Transverse colon (tissue), 4 donors: ENCODE measurements around the gene P3H4. TPM values are rescaled to one million over a fixed set of nuclear protein-coding genes. Genes with fewer than 3 reads are reported as not detected.
"Not testable (repeated sequence)": the region's sequence is repeated elsewhere in the genome, so short reads cannot be mapped to it uniquely, and the experiment has no call there.

Experiments
- DNase-seq: peaks from one replicate; pipeline ENCODE4 v3.0.0-alpha.2; 2019
- H3K27ac ChIP-seq, 4 donors: fragments of 200-600 bp; sonication (generic); 2 replicates each; pipeline ENCODE4 v1.5.1; 2016 to 2018; ENCODE audit warnings: inconsistent platforms in 4 of 4
- H3K27me3 ChIP-seq: fragments of 200-600 bp; sonication (generic); 2 replicates; pipeline ENCODE4 v1.5.1; 2017; ENCODE audit warnings: inconsistent platforms
- H3K36me3 ChIP-seq, 4 donors: fragments of 200-600 bp; sonication (generic); 2 replicates each; pipeline ENCODE4 v1.5.1; 2017 to 2019; ENCODE audit warnings: inconsistent platforms in 4 of 4
- H3K4me1 ChIP-seq, 4 donors: fragments of 200-600 bp; sonication (generic); 2 replicates each; pipeline ENCODE4 v1.5.1; 2017 to 2020; ENCODE audit warnings: inconsistent platforms in 4 of 4
- H3K4me3 ChIP-seq, 4 donors: fragments of 200-600 bp; sonication (generic); 1 replicate in 1 of 4; 2 replicates in 3 of 4; pipeline versions ENCODE4 v1.5.1 to v1.6.1; 2017 to 2019; ENCODE audit warnings: inconsistent platforms in 4 of 4
- H3K9me3 ChIP-seq, 2 donors: fragments of 200-600 bp; sonication (generic); 2 replicates each; pipeline ENCODE4 v1.5.1; 2017 to 2019; ENCODE audit warnings: inconsistent platforms in 2 of 2
- CTCF ChIP-seq, 5 experiments: fragments of 200-600 bp in 3 of 5; fragments of 450-650 bp in 2 of 5; sonication (generic) in 3 of 5; IDR thresholded peaks; 1 replicate in 2 of 5; 2 replicates in 3 of 5; pipeline ENCODE4 v1.5.1; 2016 to 2017; ENCODE audit warnings: antibody characterized with exemption in 5 of 5, inconsistent platforms in 3 of 5, mild to moderate bottlenecking in 2 of 5, moderate library complexity in 1 of 5
- EP300 ChIP-seq: sonication (generic); formaldehyde crosslinking; IDR thresholded peaks from one replicate; pipeline ENCODE4 v1.6.1; 2017; ENCODE audit warnings: antibody characterized with exemption, low read depth
- POLR2A ChIP-seq: fragments of 450-650 bp; IDR thresholded peaks from one replicate; pipeline ENCODE4 v1.6.1; 2016; ENCODE audit warnings: antibody characterized with exemption, mild to moderate bottlenecking, moderate library complexity
- POLR2AphosphoS5 ChIP-seq, 3 donors: sonication (generic); formaldehyde crosslinking; IDR thresholded peaks; one replicate each; pipeline ENCODE4 v1.6.1; 2016; ENCODE audit warnings: antibody characterized with exemption in 3 of 3
- WGBS, 2 donors: methylation state at CpG; one replicate each; pipeline ENCODE4 v1.1.5; 2018; ENCODE audit warnings: low coverage in 1 of 2; 5-methylcytosine and 5-hydroxymethylcytosine counted together
- in situ Hi-C, 4 donors: fragments of 200-750 bp; cut with MboI; loops; one replicate each; pipeline versions ENCODE4 v1.15.0 to v1.15.1; 2017; ENCODE audit warnings: low sequenced_read_pairs in 3 of 4, low pct_ligation_motif_present in 1 of 4, low pct_unique_long_range_greater_than_20kb in 1 of 4
- intact Hi-C: fragments of 100-400 bp; cut with DNase I; formaldehyde crosslinking; loops from one replicate; pipeline ENCODE4 v1.15.1; 2023; ENCODE audit warnings: low total_unique reads
- total RNA-seq, 4 donors: library from RNA; depleted of rRNA; stranded (reverse); fragments of >200 nt; gene quantifications; one replicate each; pipeline ENCODE4 v1.1.0, GENCODE V29; 2016

P3H4 gene
- 10 to 100 TPM; 18.7 to 39.6 (median 22.5) TPM for total RNA-seq

- peak; percentile 15 for TF ChIP-seq POLR2A
- no peak for TF ChIP-seq EP300
- TF ChIP-seq POLR2AphosphoS5 (IDR thresholded peaks at IDR 0.05): peak in 1 of 3 donors; percentile 8
- TF ChIP-seq CTCF (IDR thresholded peaks at IDR 0.05): peak; percentile 47 to 81 (median 61)
- peak within 1 kb of the TSS; percentile 38 to 86 (median 64) for H3K4me3 ChIP-seq
- in situ Hi-C loops (no loop called here), intact Hi-C loops (no loop called here)
- no peaks in the 10 kb centered on the region for H3K9me3 ChIP-seq
- no peaks in the 10 kb centered on the region for H3K36me3 ChIP-seq
- WGBS, 2 donors: 2% methylated on average over 42 of the region's 96 CpGs; no CpG with 5 or more reads in 1 of the 2 donors
- H3K27ac ChIP-seq: peak within 1 kb of the TSS; percentile 78 to 89 (median 86)
- peaks cover 10 to 47% (median 34%) of the 10 kb centered on the region in 4 donors for H3K4me1 ChIP-seq
- H3K27me3 ChIP-seq: no peaks in the 10 kb centered on the region
- DNase-seq: peak; percentile 87
These were observed at the start of gene P3H4 for GRCh38 chr17:41811549-41812380. TSS of gene P3H4 (minus strand) at chr17:41811949. CDS start at chr17:41811915, 34 bp downstream.

- Histone ChIP-seq H3K4me1 (peaks cover 12 to 36% (median 18%) of the 10 kb centered on the region in 4 donors), H3K36me3 (no peaks in the 10 kb centered on the region), H3K27ac (no peak overlapping the region), H3K9me3 (no peaks in the 10 kb centered on the region), H3K27me3 (no peaks in the 10 kb centered on the region), H3K4me3 (no peak overlapping the region)
- WGBS, 2 donors: 92 to 94% methylated on average over 2 to 3 of the region's 3 CpGs
- no peak for DNase-seq
- in situ Hi-C loops: no loop called here
- intact Hi-C loops: no loop called here
- no peak for TF ChIP-seq CTCF (IDR thresholded peaks at IDR 0.05)
- TF ChIP-seq POLR2A: no peak
- TF ChIP-seq POLR2AphosphoS5 (IDR thresholded peaks at IDR 0.05): no peak
- TF ChIP-seq EP300: no peak
These were observed 48.6 kb upstream of the P3H4 start for GRCh38 chr17:41860254-41860931.

- H3K27me3 ChIP-seq, DNase-seq, H3K27ac ChIP-seq, intact Hi-C loops, H3K9me3 ChIP-seq, in situ Hi-C loops, H3K4me1 ChIP-seq, H3K4me3 ChIP-seq: not testable (repeated sequence)
- peaks cover 0 to 17% (median 4%) of the 10 kb centered on the region in 4 donors for H3K36me3 ChIP-seq
- 90 to 100% methylated on average over 4 to 14 of the region's 14 CpGs for WGBS, 2 donors
These were observed 39.6 kb upstream of the P3H4 start for GRCh38 chr17:41851382-41851781.

- Histone ChIP-seq H3K4me1 (peaks cover 0 to 4% (median 2%) of the 10 kb centered on the region in 4 donors), H3K27me3 (no peaks in the 10 kb centered on the region), H3K36me3 (peaks cover 0 to 9% (median 2%) of the 10 kb centered on the region in 4 donors), H3K9me3 (no peaks in the 10 kb centered on the region), H3K4me3 (no peak overlapping the region), H3K27ac (no peak overlapping the region)
- no peak for TF ChIP-seq CTCF (IDR thresholded peaks at IDR 0.05)
- TF ChIP-seq EP300: no peak
- no peak for TF ChIP-seq POLR2AphosphoS5 (IDR thresholded peaks at IDR 0.05)
- TF ChIP-seq POLR2A: no peak
- intact Hi-C loops (no loop called here), in situ Hi-C loops (no loop called here)
- 72 to 74% methylated on average over 4 of the region's 4 CpGs for WGBS, 2 donors
- DNase-seq: no peak
These were observed 37.7 kb upstream of the P3H4 start for GRCh38 chr17:41849251-41849990.
